GM18909 (cell line): ENCODE measurements around the gene TKTL2.
"Not testable (repeated sequence)": the region's sequence is repeated elsewhere in the genome, so short reads cannot be mapped to it uniquely, and the experiment has no call there.

ENCODE experiments used
- ATAC-seq: cut with Tn5 transposase; IDR thresholded peaks from one replicate; pipeline ENCODE4 v1.9.1; 2021; ENCODE audit warnings: mild to moderate bottlenecking; ENCODE audit not compliant: unreplicated experiment, poor library complexity

Gene TKTL2

GRCh38 chr4:163448540-163449203, 24.9 kb downstream of the TKTL2 start:
- ATAC-seq, result no peak

- no peak for ATAC-seq
Measured at GRCh38 chr4:163447481-163447880, 26.1 kb downstream of the TKTL2 start.

GRCh38 chr4:163447023-163447422, 26.5 kb downstream of the TKTL2 start:
- ATAC-seq, result not testable (repeated sequence)

- no peak for ATAC-seq
Measured at GRCh38 chr4:163440040-163440439, 33.5 kb downstream of the TKTL2 start.
